Upper lobe of right lung (tissue), 1 donor: Measurements from ENCODE around the gene PRKCA. TPM values are rescaled to one million over a fixed set of nuclear protein-coding genes. Genes with fewer than 3 reads are reported as not detected.

ENCODE experiments used
- ATAC-seq: fragments of 200-7000 bp; cut with Tn5 transposase; one replicate; pipeline ENCODE4 v1.9.1; 2020; ENCODE audit warnings: mild to moderate bottlenecking, moderate library complexity
- DNase-seq: peaks from one replicate; pipeline ENCODE4 v3.0.0-alpha.2; 2020
- H3K27ac ChIP-seq: fragments of 200-600 bp; one replicate; pipeline ENCODE4 v1.8.0; 2022
- H3K27me3 ChIP-seq: fragments of 200-600 bp; one replicate; pipeline ENCODE4 v1.8.0; 2022; ENCODE audit warnings: mild to moderate bottlenecking
- H3K36me3 ChIP-seq: fragments of 200-600 bp; one replicate; pipeline ENCODE4 v1.8.0; 2022
- H3K4me1 ChIP-seq: fragments of 200-600 bp; one replicate; pipeline ENCODE4 v1.8.0; 2022
- H3K4me3 ChIP-seq: fragments of 200-600 bp; one replicate; pipeline ENCODE4 v1.8.0; 2022; ENCODE audit warnings: mild to moderate bottlenecking
- H3K9me3 ChIP-seq: fragments of 200-600 bp; one replicate; pipeline ENCODE4 v1.8.0; 2022
- CTCF ChIP-seq: fragments of 200-600 bp; IDR thresholded peaks from one replicate; pipeline ENCODE4 v1.8.0; 2022; ENCODE audit warnings: antibody characterized with exemption
- intact Hi-C: fragments of 100-400 bp; cut with DNase I; formaldehyde crosslinking; loops from one replicate; pipeline ENCODE4 v1.11.0; 2022
- total RNA-seq: library from RNA; stranded (reverse); fragmentation: NEBNext Ultra II Directional; extraction: Animal tissue kit (Norgen Biotek cat#: 25700); gene quantifications from one replicate; pipeline ENCODE4 v1.2.1, GENCODE V29; 2021
- donor health status: DM: no; HTN: yes; CAD: no; lungs with severe emphysema.

PRKCA gene
- total RNA-seq, 1 donor from 2014 or later, result 43.4 TPM

- Histone ChIP-seq H3K4me1 (no peaks in the 10 kb centered on the region), H3K27ac (no peak overlapping the region), H3K9me3 (no peaks in the 10 kb centered on the region), H3K27me3 (no peaks in the 10 kb centered on the region), H3K4me3 (no peak overlapping the region), H3K36me3 (no peaks in the 10 kb centered on the region)
- DNase-seq (no peak), ATAC-seq (no peak)
- intact Hi-C loops, result no loop called here
- TF ChIP-seq CTCF, result no peak
These were observed 325.6 kb downstream of the PRKCA start for GRCh38 chr17:66627985-66628384.

DNA sequence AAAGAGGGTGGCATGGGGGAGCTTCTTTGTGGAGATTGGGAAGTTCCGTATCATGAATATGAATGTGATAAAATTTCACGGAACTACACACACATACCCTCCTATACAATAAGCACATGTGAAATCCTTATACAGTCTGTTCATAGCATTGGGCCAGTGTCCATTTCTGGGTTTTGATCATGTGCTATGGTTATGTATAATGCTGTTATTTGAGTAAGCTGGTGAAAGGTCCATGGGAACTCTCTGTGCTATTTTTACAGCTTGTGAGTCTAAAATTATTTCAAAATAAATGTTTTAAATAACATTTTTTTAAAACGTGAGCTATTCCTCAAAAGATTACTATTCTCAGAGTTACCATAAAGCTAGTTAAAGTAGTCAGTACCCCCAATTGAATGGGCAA lies 327.3 kb downstream of the PRKCA start:
- Histone ChIP-seq H3K27me3 (no peaks in the 10 kb centered on the region), H3K4me3 (no peak overlapping the region), H3K4me1 (no peaks in the 10 kb centered on the region), H3K27ac (no peak overlapping the region), H3K36me3 (no peaks in the 10 kb centered on the region), H3K9me3 (no peaks in the 10 kb centered on the region)
- ATAC-seq (no peak), DNase-seq (no peak)
- TF ChIP-seq CTCF, result no peak
- intact Hi-C loops, result no loop called here

- H3K4me1 ChIP-seq, result no peaks in the 10 kb centered on the region
- intact Hi-C loops, result no loop called here
- TF ChIP-seq CTCF, result no peak
- H3K27me3 ChIP-seq, result no peaks in the 10 kb centered on the region
- ATAC-seq (no peak), DNase-seq (no peak)
- H3K27ac ChIP-seq, result no peak overlapping the region
- no peaks in the 10 kb centered on the region for H3K36me3 ChIP-seq
- H3K9me3 ChIP-seq, result no peaks in the 10 kb centered on the region
- no peak overlapping the region for H3K4me3 ChIP-seq
These were observed 328.0 kb downstream of the PRKCA start for GRCh38 chr17:66630379-66630778.

DNA sequence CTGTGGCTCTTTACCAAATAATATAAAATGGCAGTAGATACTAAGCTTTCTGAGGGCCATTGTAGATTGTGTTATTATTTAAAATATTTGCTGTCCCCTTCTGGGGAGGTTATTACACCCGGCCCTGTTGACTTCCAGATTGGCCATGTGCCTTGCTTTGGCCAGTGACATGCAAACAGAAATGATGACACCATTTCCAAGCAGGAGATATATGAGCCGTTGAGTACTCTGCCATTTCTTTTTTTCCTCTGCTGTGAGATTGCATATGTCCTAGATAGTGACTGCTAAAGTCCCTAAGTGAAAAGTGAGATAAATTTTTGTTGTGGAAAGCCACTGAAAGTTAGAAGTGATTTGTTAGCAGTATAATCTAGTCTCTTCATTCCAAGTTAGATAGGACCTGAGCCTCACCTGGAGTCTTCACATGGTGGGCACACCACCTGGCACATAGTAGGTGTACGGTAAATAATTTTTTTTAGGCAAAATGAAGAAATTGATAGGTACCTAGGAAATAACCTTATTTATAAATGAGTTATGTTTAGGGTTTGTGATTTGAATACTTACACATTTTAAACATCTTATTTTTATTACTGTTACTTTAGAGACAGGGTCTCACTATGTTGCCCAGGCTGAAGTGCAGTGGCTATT lies 328.5 kb downstream of the PRKCA start:
- no peaks in the 10 kb centered on the region for H3K36me3 ChIP-seq
- intact Hi-C loops, result no loop called here
- ATAC-seq, result no peak

DNA sequence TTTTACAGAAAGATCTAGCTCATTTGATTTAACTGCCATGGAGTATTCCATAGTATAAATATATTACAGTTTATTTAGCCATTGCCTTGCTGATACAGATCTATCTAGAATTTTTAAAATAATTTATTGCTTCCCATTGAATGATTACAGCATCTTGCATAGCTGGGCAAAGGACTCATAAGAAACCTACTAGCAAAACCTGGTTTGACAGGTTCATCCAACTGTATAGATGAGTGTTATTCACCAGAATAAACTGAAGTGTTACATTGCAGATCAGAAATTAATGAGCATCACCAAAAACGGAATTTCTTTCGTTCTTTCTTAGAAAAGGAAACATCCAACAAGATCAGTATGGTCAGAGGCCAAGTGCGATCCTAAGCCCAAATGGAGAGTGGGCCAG lies 330.3 kb downstream of the PRKCA start:
- Histone ChIP-seq H3K4me3 (no peak overlapping the region), H3K36me3 (no peaks in the 10 kb centered on the region), H3K27ac (no peak overlapping the region), H3K27me3 (no peaks in the 10 kb centered on the region), H3K4me1 (no peaks in the 10 kb centered on the region), H3K9me3 (no peaks in the 10 kb centered on the region)
- no peak for TF ChIP-seq CTCF
- ATAC-seq (no peak), DNase-seq (no peak)
- intact Hi-C loops, result no loop called here

More for the DNA sequence above, 328.5 kb downstream of the PRKCA start:
- no peak for TF ChIP-seq CTCF
- DNase-seq, result no peak
- H3K4me1 ChIP-seq, result no peaks in the 10 kb centered on the region
- no peaks in the 10 kb centered on the region for H3K27me3 ChIP-seq
- H3K4me3 ChIP-seq, result no peak overlapping the region
- H3K27ac ChIP-seq, result no peak overlapping the region
- H3K9me3 ChIP-seq, result no peaks in the 10 kb centered on the region
